Stimulated activated CD8-positive, alpha-beta memory T cell treated with anti-CD3 and anti-CD28 coated beads, Interleukin-15, amount 100 ng/mL, for 48 hours (primary cell): Measurements from ENCODE around the gene PLEKHM3.
"Not testable (repeated sequence)": the region's sequence is repeated elsewhere in the genome, so short reads cannot be mapped to it uniquely, and the experiment has no call there.

Experiments used
- DNase-seq, 2 donors: peaks; one replicate each; pipeline ENCODE4 v3.0.0-alpha.2; 2020; ENCODE audit warnings: low read depth in 2 of 2

Gene PLEKHM3

GRCh38 chr2:207951734-207952470 is 73.4 kb downstream of the PLEKHM3 start:
- no peak for DNase-seq

GRCh38 chr2:207950761-207951114 is 74.6 kb downstream of the PLEKHM3 start:
- DNase-seq = no peak

GRCh38 chr2:207950063-207950760 is 75.1 kb downstream of the PLEKHM3 start:
- DNase-seq = no peak

GRCh38 chr2:207949245-207949644 is 76.1 kb downstream of the PLEKHM3 start:
- DNase-seq = not testable (repeated sequence)

- no peak for DNase-seq
Observed at GRCh38 chr2:207944979-207945600, 80.2 kb downstream of the PLEKHM3 start.

- no peak for DNase-seq
Observed at GRCh38 chr2:207944334-207944733, 81.0 kb downstream of the PLEKHM3 start.

GRCh38 chr2:207939342-207940108 is 85.8 kb downstream of the PLEKHM3 start:
- no peak for DNase-seq

GRCh38 chr2:207938886-207939285 is 86.4 kb downstream of the PLEKHM3 start:
- DNase-seq = no peak

GRCh38 chr2:207938415-207938814 is 86.9 kb downstream of the PLEKHM3 start:
- DNase-seq = no peak

GRCh38 chr2:207937823-207938222 is 87.5 kb downstream of the PLEKHM3 start:
- no peak for DNase-seq

GRCh38 chr2:207937253-207937652 is 88.1 kb downstream of the PLEKHM3 start:
- no peak for DNase-seq

GRCh38 chr2:207936380-207936779 is 88.9 kb downstream of the PLEKHM3 start:
- no peak for DNase-seq

GRCh38 chr2:207935991-207936370 is 89.3 kb downstream of the PLEKHM3 start:
- DNase-seq = no peak

GRCh38 chr2:207935121-207935990 is 90.0 kb downstream of the PLEKHM3 start:
- DNase-seq = no peak

- DNase-seq = no peak
Observed at GRCh38 chr2:207934720-207935119, 90.6 kb downstream of the PLEKHM3 start.

- no peak for DNase-seq
Observed at GRCh38 chr2:207933396-207934065, 91.8 kb downstream of the PLEKHM3 start.

GRCh38 chr2:207932106-207932505 is 93.2 kb downstream of the PLEKHM3 start:
- no peak for DNase-seq

- no peak for DNase-seq
Observed at GRCh38 chr2:207930747-207931146, 94.6 kb downstream of the PLEKHM3 start.

GRCh38 chr2:207929923-207930322 is 95.4 kb downstream of the PLEKHM3 start:
- DNase-seq = no peak

- DNase-seq = no peak
Observed at GRCh38 chr2:207928079-207928478, 97.2 kb downstream of the PLEKHM3 start.

GRCh38 chr2:207926989-207927300 is 98.4 kb downstream of the PLEKHM3 start:
- no peak for DNase-seq
